Lung (tissue), 12 donors: Measurements from ENCODE around the gene YTHDF1. TPM values are rescaled to one million over a fixed set of nuclear protein-coding genes. Genes with fewer than 3 reads are reported as not detected.

Experiments used
- ATAC-seq: fragments of 200-7000 bp; cut with Tn5 transposase; one replicate; pipeline ENCODE4 v1.9.1; 2020; ENCODE audit warnings: moderate number of reproducible peaks; ENCODE audit not compliant: insufficient read depth, low FRiP score
- DNase-seq, 3 donors: peaks; one replicate each; pipeline ENCODE4 v3.0.0-alpha.2; 2013 to 2017
- H3K27ac ChIP-seq, 2 donors: one replicate each; pipeline ENCODE4 v1.5.1; 2013; ENCODE audit warnings: mild to moderate bottlenecking in 2 of 2, moderate library complexity in 2 of 2, control low read depth in 1 of 2, inconsistent platforms in 1 of 2, low read depth in 1 of 2, low read length in 1 of 2
- H3K27me3 ChIP-seq, 3 donors: one replicate each; pipeline ENCODE4 v1.5.1; 2013; ENCODE audit warnings: low read length in 2 of 3; ENCODE audit not compliant: control insufficient read depth in 3 of 3, insufficient read depth in 3 of 3
- H3K36me3 ChIP-seq, 4 donors: one replicate each; pipeline ENCODE4 v1.5.1; 2013; ENCODE audit warnings: low read length in 4 of 4, mild to moderate bottlenecking in 1 of 4, moderate library complexity in 1 of 4; ENCODE audit not compliant: control insufficient read depth in 4 of 4, insufficient read depth in 4 of 4
- H3K4me1 ChIP-seq, 5 donors: one replicate each; pipeline ENCODE4 v1.5.1; 2013; ENCODE audit warnings: low read length in 5 of 5, mild to moderate bottlenecking in 2 of 5, moderate library complexity in 1 of 5; ENCODE audit not compliant: control insufficient read depth in 5 of 5, insufficient read depth in 5 of 5
- H3K4me3 ChIP-seq: one replicate; pipeline ENCODE4 v1.5.1; 2013; ENCODE audit warnings: mild to moderate bottlenecking, control low read depth, moderate library complexity
- H3K9ac ChIP-seq, 2 donors: one replicate each; pipeline ENCODE4 v1.5.1; 2013; ENCODE audit warnings: low read length in 2 of 2, control low read depth in 1 of 2; ENCODE audit not compliant: insufficient read depth in 1 of 2
- H3K9me3 ChIP-seq, 4 donors: one replicate each; pipeline ENCODE4 v1.5.1; 2013; ENCODE audit warnings: low read length in 3 of 4, mild to moderate bottlenecking in 1 of 4, moderate library complexity in 1 of 4; ENCODE audit not compliant: control insufficient read depth in 4 of 4, insufficient read depth in 3 of 4
- CTCF ChIP-seq: IDR thresholded peaks from 2 replicates; pipeline ENCODE4 v1.5.1; 2012; ENCODE audit warnings: mild to moderate bottlenecking; ENCODE audit errors: control extremely low read depth, extremely low read depth
- WGBS, 2 donors: extraction: QIAGEN DNeasy Blood & Tissue Kit; methylation state at CpG; one replicate each; pipeline ENCODE4 v1.1.7; 2013; 5-methylcytosine and 5-hydroxymethylcytosine counted together
- polyA plus RNA-seq, 2 donors: library from polyadenylated mRNA; stranded (reverse); fragments of 200-250 nt; gene quantifications; one replicate each; pipeline ENCODE4 v1.2.1, GENCODE V29; 2013
- total RNA-seq, 2 donors: library from RNA; depleted of rRNA in 1 of 2; stranded (reverse); fragments of >200 nt in 1 of 2; gene quantifications; one replicate each; pipeline ENCODE4 v1.2.1, GENCODE V29; 2014 to 2021
- donor health status: control.
- donor health status: control.
- donor health status: Bipolar disorder and iron deficiency.
- donor health status: healthy.
- donor health status: DM: yes; HTN: yes; CAD: no.

Gene YTHDF1
- total and polyA plus RNA-seq, 4 donors: 21.9 to 33.8 (median 24.1) TPM

GRCh38 chr20:63240004-63240403 lies 24.1 kb upstream of the YTHDF1 start:
- 85 to 96% methylated on average over 10 to 11 of the region's 11 CpGs for WGBS, 2 donors
- Histone ChIP-seq H3K4me1 (peaks cover 0 to 16% (median 0%) of the 10 kb centered on the region in 5 donors), H3K36me3 (no peaks in the 10 kb centered on the region), H3K9ac (no peak overlapping the region), H3K27me3 (no peaks in the 10 kb centered on the region), H3K4me3 (no peak overlapping the region), H3K9me3 (no peaks in the 10 kb centered on the region), H3K27ac (no peak overlapping the region)
- ATAC-seq: no peak
- no peak for DNase-seq
- TF ChIP-seq CTCF: no peak

GRCh38 chr20:63239431-63239830 lies 23.5 kb upstream of the YTHDF1 start:
- Histone ChIP-seq H3K4me1 (peaks cover 0 to 16% (median 0%) of the 10 kb centered on the region in 5 donors), H3K27me3 (no peaks in the 10 kb centered on the region), H3K4me3 (no peak overlapping the region), H3K27ac (no peak overlapping the region), H3K9ac (no peak overlapping the region), H3K36me3 (no peaks in the 10 kb centered on the region), H3K9me3 (no peaks in the 10 kb centered on the region)
- WGBS, 2 donors: 91 to 93% methylated on average over 30 of the region's 30 CpGs
- TF ChIP-seq CTCF: no peak
- ATAC-seq: no peak
- DNase-seq: no peak

- no peak for TF ChIP-seq CTCF
- WGBS, 2 donors: 51 to 60% methylated on average over 16 of the region's 16 CpGs
- ATAC-seq (no peak), DNase-seq (peak; percentile 39 to 58 (median 51))
- H3K9ac ChIP-seq: no peak overlapping the region
- peaks cover 0 to 16% (median 0%) of the 10 kb centered on the region in 5 donors for H3K4me1 ChIP-seq
- no peak overlapping the region for H3K27ac ChIP-seq
- no peaks in the 10 kb centered on the region for H3K27me3 ChIP-seq
- H3K36me3 ChIP-seq: no peaks in the 10 kb centered on the region
- H3K4me3 ChIP-seq: no peak overlapping the region
- no peaks in the 10 kb centered on the region for H3K9me3 ChIP-seq
Measured at GRCh38 chr20:63238514-63239125, 22.7 kb upstream of the YTHDF1 start.

GRCh38 chr20:63238031-63238430 lies 22.1 kb upstream of the YTHDF1 start:
- DNase-seq (no peak), ATAC-seq (no peak)
- TF ChIP-seq CTCF: no peak
- Histone ChIP-seq H3K9me3 (no peaks in the 10 kb centered on the region), H3K27ac (no peak overlapping the region), H3K4me3 (no peak overlapping the region), H3K27me3 (no peaks in the 10 kb centered on the region), H3K36me3 (no peaks in the 10 kb centered on the region), H3K4me1 (peaks cover 0 to 16% (median 0%) of the 10 kb centered on the region in 5 donors), H3K9ac (no peak overlapping the region)
- 74 to 83% methylated on average over 9 to 10 of the region's 10 CpGs for WGBS, 2 donors
